HepG2 (cell line): ENCODE measurements around the gene BMPR1B.

Experiments
- ARID2 ChIP-seq: sonication (generic); formaldehyde crosslinking; IDR thresholded peaks from 2 replicates; pipeline ENCODE4 v1.8.1; 2022; ENCODE audit warnings: mild to moderate bottlenecking, missing genetic modification reagents, borderline replicate concordance
- ZNF432 ChIP-seq: sonication (generic); formaldehyde crosslinking; IDR thresholded peaks from 2 replicates; pipeline ENCODE4 v1.5.0; 2020; ENCODE audit warnings: missing genetic modification reagents, mild to moderate bottlenecking, borderline replicate concordance

DNA sequence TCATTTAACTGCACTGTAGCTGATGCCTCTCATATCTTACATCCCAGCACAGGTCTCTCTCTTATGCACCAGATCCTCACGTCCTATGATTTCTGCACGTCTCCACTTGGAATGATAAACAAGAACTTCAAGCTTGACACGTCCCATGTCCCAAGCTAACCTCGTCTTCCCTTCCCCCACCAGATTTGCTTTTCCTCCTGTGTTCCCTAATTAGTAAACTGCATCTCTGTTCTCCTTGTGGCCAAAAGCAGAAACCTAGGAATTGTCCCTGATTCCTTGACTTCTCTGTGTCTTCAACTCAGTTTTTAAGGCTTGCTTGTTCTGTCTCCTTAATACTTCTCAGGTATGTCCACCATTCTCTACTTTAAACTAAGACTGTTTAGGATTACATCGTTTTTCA is 171.9 kb downstream of the BMPR1B start:
- TF ChIP-seq ARID2 (CRISPR knock-in tag) (no peak), ZNF432 (no peak)
